Neural progenitor cell (in vitro differentiated cells): Measurements from ENCODE around the gene MYRIP.

Experiments used
- CTCF ChIP-seq: fragments of 200-600 bp; sonication (generic); IDR thresholded peaks from 2 replicates; pipeline ENCODE4 v1.5.1; 2017; ENCODE audit warnings: antibody characterized with exemption, mild to moderate bottlenecking
- EZH2phosphoT487 ChIP-seq: fragments of 200-600 bp; sonication (generic); IDR thresholded peaks from 2 replicates; pipeline ENCODE4 v1.6.1; 2017; ENCODE audit warnings: antibody characterized with exemption

- TF ChIP-seq CTCF (no peak), EZH2phosphoT487 (no peak)
These were observed 417.2 kb downstream of the MYRIP start for GRCh38 chr3:40226636-40227035.
